CD8-positive, alpha-beta memory T cell (primary cell): Measurements from ENCODE around the gene GOLIM4. TPM values are rescaled to one million over a fixed set of nuclear protein-coding genes. Genes with fewer than 3 reads are reported as not detected.

ENCODE experiments used
- CTCF ChIA-PET: fragments of 350-600 bp; sonication (Branson Sonifier 250); formaldehyde crosslinking; loops from one replicate; lab custom pipeline; 2021; ENCODE audit warnings: antibody characterized with exemption; lab: Charles Lee
- POLR2A ChIA-PET: fragments of 350-600 bp; sonication (Branson Sonifier 250); formaldehyde crosslinking; loops from one replicate; lab custom pipeline; 2021; ENCODE audit warnings: antibody characterized with exemption; lab: Charles Lee
- DNase-seq, 5 donors: peaks; one replicate each; pipeline versions ENCODE4 v3.0.0 to v3.0.0-alpha.2; 2020 to 2022; ENCODE audit warnings: mixed read lengths in 1 of 5
- H3K27ac ChIP-seq: one replicate; pipeline ENCODE4 v1.7.0; 2013; ENCODE audit warnings: low read depth, mild to moderate bottlenecking, low read length, moderate library complexity
- H3K27me3 ChIP-seq: 2 replicates; pipeline ENCODE4 v1.7.0; 2013; ENCODE audit warnings: low read length, mild to moderate bottlenecking; ENCODE audit not compliant: insufficient read depth, poor library complexity, severe bottlenecking
- H3K36me3 ChIP-seq: 2 replicates; pipeline ENCODE4 v1.7.0; 2013; ENCODE audit warnings: mild to moderate bottlenecking, low read length, moderate library complexity; ENCODE audit not compliant: insufficient read depth
- H3K4me1 ChIP-seq: 2 replicates; pipeline ENCODE4 v1.7.0; 2013; ENCODE audit warnings: mild to moderate bottlenecking, low read length, moderate library complexity; ENCODE audit not compliant: insufficient read depth
- H3K4me3 ChIP-seq: 2 replicates; pipeline ENCODE4 v1.7.0; 2013; ENCODE audit warnings: mild to moderate bottlenecking, low read length
- H3K9me3 ChIP-seq: 2 replicates; pipeline ENCODE4 v1.7.0; 2013; ENCODE audit warnings: mild to moderate bottlenecking, low read length
- H3K27ac Mint-ChIP-seq, 8 donors: one replicate each; pipeline ENCODE4 v1.8.0; 2020 to 2021; ENCODE audit warnings: mixed read lengths in 8 of 8, mild to moderate bottlenecking in 6 of 8, inconsistent platforms in 3 of 8, moderate library complexity in 3 of 8
- H3K27me3 Mint-ChIP-seq, 2 donors: one replicate each; pipeline ENCODE4 v1.8.0; 2020 to 2021; ENCODE audit warnings: mixed read lengths in 2 of 2, mild to moderate bottlenecking in 1 of 2, moderate library complexity in 1 of 2
- H3K36me3 Mint-ChIP-seq, 3 donors: one replicate each; pipeline ENCODE4 v1.8.0; 2020 to 2021; ENCODE audit warnings: mixed read lengths in 3 of 3, inconsistent platforms in 1 of 3, mild to moderate bottlenecking in 1 of 3
- H3K4me1 Mint-ChIP-seq, 3 donors: one replicate each; pipeline ENCODE4 v1.8.0; 2020 to 2021; ENCODE audit warnings: mixed read lengths in 3 of 3, inconsistent platforms in 1 of 3, mild to moderate bottlenecking in 1 of 3
- H3K4me3 Mint-ChIP-seq, 7 donors: one replicate each; pipeline ENCODE4 v1.8.0; 2020 to 2021; ENCODE audit warnings: mixed read lengths in 7 of 7, mild to moderate bottlenecking in 6 of 7, moderate library complexity in 4 of 7, inconsistent platforms in 2 of 7
- H3K9me3 Mint-ChIP-seq, 5 donors: one replicate each; pipeline ENCODE4 v1.8.0; 2020 to 2022; ENCODE audit warnings: mixed read lengths in 5 of 5, mild to moderate bottlenecking in 3 of 5, moderate library complexity in 2 of 5, inconsistent platforms in 1 of 5
- polyA plus RNA-seq: library from polyadenylated mRNA; unstranded; fragments of 300-500 nt; fragmentation: Illumina TruSeq; gene quantifications from one replicate; pipeline ENCODE4 v1.2.3, GENCODE V29; 2021
- total RNA-seq, 2 experiments: library from RNA; stranded (reverse); gene quantifications; one replicate each; pipeline ENCODE4 v1.2.3, GENCODE V29; 2021

GOLIM4 gene
- total and polyA plus RNA-seq, 3 experiments from 2014 or later: 1.3 to 7.3 (median 7.2) TPM

DNA sequence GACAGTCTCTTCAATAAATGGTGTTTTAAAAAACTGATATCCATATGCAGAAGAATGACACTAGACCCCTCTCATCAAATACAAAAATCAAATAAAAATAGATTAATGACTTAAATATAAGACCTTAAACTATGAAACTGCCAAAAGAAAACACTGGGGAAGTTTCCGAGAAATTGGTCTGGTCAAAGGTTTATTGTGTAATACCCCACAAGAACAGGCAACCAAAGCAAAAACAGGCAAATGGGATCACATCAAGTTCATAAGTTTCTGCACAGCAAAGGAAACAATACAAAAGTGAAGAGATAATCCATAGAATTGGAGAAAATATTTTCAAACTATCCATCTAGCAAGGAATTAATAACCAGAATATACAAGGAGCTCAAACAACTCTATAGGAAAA lies 126.2 kb downstream of the GOLIM4 start:
- Mint-ChIP-seq H3K9me3 (peaks cover 0 to 2% (median 0%) of the 10 kb centered on the region in 5 donors), H3K4me1 (no peaks in the 10 kb centered on the region), H3K36me3 (no peaks in the 10 kb centered on the region), H3K27ac (no peak overlapping the region), H3K27me3 (peaks cover 0 to 1% of the 10 kb centered on the region in 2 donors), H3K4me3 (no peak overlapping the region)
- Histone ChIP-seq H3K4me1 (no peaks in the 10 kb centered on the region), H3K4me3 (no peak overlapping the region), H3K36me3 (no peaks in the 10 kb centered on the region), H3K27me3 (no peaks in the 10 kb centered on the region), H3K9me3 (no peaks in the 10 kb centered on the region), H3K27ac (no peak overlapping the region)
- POLR2A ChIA-PET: no interaction called here
- DNase-seq: no peak
- CTCF ChIA-PET: no interaction called here

DNA sequence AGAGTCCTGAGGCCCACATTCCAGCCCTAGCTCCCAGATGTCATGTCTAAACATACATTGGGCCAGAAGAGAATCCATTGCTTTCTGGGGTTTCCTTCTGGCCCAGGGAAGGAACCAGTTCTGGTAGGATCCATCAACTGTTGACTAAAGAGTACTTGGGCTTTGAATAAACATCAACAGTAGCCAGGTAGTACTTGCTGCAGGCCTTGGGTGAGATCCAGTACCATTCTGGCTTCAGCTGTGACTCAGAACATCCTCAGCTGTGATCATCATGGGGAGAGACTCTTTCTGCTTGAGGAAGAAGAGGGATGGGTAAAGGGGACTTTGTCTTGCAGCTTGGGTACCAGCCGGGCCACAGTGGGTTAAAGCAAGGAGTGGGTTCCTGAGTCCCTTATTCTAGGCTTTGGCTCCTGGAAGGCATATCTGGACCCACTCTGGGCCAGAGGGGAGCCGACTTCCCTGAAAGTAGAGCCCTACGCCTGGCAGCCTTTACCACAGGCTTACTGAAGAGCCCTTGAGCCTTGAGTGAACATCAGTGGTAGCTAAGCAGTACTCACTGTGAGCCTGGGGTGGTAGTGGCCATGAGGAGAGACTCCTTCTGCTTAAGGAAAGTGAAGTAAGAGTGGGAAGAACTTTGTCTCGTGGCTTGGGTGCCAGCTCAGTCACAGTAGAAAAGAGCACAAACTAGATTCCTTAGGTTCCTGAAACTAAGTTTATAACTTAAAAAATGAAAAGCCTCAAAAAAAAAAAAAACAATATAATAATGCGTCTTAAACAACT lies 128.3 kb downstream of the GOLIM4 start:
- H3K27ac Mint-ChIP-seq: no peak overlapping the region
- H3K27me3 Mint-ChIP-seq: peaks cover 0 to 1% of the 10 kb centered on the region in 2 donors
- no peak overlapping the region for H3K4me3 Mint-ChIP-seq
- Histone ChIP-seq H3K4me3 (no peak overlapping the region), H3K4me1 (no peaks in the 10 kb centered on the region), H3K9me3 (no peaks in the 10 kb centered on the region), H3K27me3 (no peaks in the 10 kb centered on the region), H3K27ac (no peak overlapping the region), H3K36me3 (no peaks in the 10 kb centered on the region)
- no peaks in the 10 kb centered on the region for H3K36me3 Mint-ChIP-seq
- POLR2A ChIA-PET: no interaction called here
- no peak for DNase-seq
- CTCF ChIA-PET: no interaction called here
- no peaks in the 10 kb centered on the region for H3K4me1 Mint-ChIP-seq
- H3K9me3 Mint-ChIP-seq: peaks cover 0 to 2% (median 0%) of the 10 kb centered on the region in 5 donors
